GM19438 (cell line): ENCODE measurements around the gene PDE3B.

Experiments used
- ATAC-seq: cut with Tn5 transposase; IDR thresholded peaks from one replicate; pipeline ENCODE4 v1.9.1; 2021; ENCODE audit warnings: low read depth; ENCODE audit not compliant: unreplicated experiment

The PDE3B gene

DNA sequence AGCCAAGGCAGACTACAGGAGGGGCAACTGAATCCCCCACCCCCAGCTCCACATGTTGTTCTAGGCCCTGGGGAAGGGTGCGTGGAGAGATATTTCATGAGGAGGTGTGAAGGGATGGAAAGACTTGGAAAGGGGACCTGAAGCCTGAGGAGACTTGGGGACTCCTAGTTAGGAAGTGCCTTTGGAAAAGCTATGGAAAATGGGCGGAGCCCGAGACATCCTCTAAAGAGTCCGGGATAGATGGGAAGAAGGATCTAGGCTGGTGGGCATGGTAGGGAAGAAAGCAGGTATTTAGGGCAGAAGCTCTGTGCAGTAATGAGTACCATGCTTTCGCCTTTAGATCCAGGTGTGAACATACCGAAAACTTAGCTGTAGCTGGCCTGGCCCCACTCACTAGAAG lies 263.4 kb downstream of the PDE3B start:
- ATAC-seq = no peak

- no peak for ATAC-seq
Measured at GRCh38 chr11:14907411-14908213, 264.0 kb downstream of the PDE3B start.

DNA sequence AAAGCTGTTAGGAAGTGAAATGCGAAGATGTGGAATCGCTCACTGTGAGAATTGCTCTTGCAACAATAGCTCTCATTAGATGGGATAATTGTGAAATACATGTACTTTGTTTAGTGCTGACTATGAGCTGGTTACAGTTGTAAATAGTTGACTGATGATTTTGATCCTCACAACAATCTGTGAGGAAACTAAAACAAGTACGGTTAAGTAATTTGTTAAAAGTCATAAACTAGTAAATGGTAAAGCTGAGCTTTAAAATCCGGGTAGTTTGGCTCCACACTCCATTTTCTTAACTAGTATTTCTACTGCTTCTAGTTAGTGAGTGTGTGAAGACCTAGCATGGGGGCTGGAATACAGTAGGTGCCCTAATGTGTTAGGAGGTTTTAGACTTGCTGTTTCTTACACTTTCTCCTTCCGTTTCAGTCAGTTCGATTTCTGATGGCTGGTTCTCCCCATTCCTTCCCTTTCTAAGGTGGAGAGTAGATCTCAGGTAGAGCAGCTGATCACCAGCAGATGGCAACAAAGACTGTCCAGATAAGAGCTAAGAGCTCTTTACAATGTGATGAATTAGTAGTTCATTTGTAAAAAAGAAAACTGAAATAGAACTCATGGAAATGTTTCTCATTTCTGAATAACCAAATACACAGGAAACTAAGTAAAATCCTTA lies 264.7 kb downstream of the PDE3B start:
- ATAC-seq = no peak

DNA sequence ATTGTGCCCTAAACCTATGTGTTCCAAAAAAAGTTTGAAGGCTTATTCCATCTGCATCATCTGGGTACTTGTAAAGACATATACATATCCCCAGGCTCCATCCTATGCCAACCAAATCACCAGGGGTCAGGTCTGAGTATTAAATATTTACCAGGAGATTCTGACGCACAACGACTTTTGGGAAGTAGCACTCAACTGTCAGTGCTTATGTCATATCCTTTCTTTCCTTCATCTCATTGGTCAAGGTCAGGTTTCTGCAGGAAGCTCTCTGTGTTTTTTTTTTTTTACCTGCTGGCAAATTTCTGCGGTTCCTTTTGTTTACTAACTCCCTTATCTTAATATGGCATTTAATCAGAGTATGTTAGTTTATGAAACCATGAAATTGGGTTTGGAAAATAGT lies 270.9 kb downstream of the PDE3B start:
- ATAC-seq = no peak

DNA sequence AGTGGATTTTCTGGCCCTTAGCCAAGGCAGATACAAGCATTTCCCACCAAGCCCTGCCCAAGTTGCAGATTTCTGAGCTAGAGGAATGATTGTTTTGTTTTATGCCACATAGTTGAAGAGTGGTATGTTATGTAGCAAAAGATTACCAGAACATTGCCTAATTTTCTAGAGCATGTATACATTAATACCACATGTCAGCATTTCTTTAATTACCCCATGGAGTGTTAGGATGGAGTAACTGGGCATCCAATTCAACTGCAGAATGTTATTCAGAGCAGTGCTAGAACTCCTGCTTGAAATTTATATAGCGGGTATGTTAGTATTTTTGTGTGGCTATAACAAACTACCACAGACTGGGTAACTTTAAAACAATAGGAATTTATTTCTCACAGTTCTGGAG lies 272.8 kb downstream of the PDE3B start:
- no peak for ATAC-seq
